Stomach (tissue), 9 donors: ENCODE measurements around the gene IMPDH1. TPM values are rescaled to one million over a fixed set of nuclear protein-coding genes. Genes with fewer than 3 reads are reported as not detected.
A peak's percentile ranks its signal among the peaks of the same experiment; 100 is the strongest.

ENCODE experiments used
- DNase-seq, 2 donors: peaks; one replicate each; pipeline versions ENCODE4 v3.0.0 to v3.0.0-alpha.2; 2013 to 2019
- H3K27ac ChIP-seq, 5 donors: fragments of 200-600 bp in 4 of 5; sonication (generic) in 4 of 5; one replicate each; pipeline ENCODE4 v1.5.1; 2013 to 2019; ENCODE audit warnings: mild to moderate bottlenecking in 1 of 5, moderate library complexity in 1 of 5
- H3K27me3 ChIP-seq, 3 donors: fragments of 200-600 bp; sonication (generic); one replicate each; pipeline ENCODE4 v1.5.1; 2017 to 2019; ENCODE audit warnings: mixed run types in 1 of 3
- H3K36me3 ChIP-seq, 4 donors: fragments of 200-600 bp; sonication (generic); 1 replicate in 3 of 4; 2 replicates in 1 of 4; pipeline ENCODE4 v1.5.1; 2016 to 2019
- H3K4me1 ChIP-seq, 4 donors: fragments of 200-600 bp; sonication (generic); one replicate each; pipeline ENCODE4 v1.5.1; 2016 to 2019
- H3K4me3 ChIP-seq, 4 donors: fragments of 200-600 bp; sonication (generic) in 3 of 4; one replicate each; pipeline ENCODE4 v1.5.1; 2016 to 2019; ENCODE audit warnings: mild to moderate bottlenecking in 1 of 4
- H3K9me3 ChIP-seq, 4 donors: fragments of 200-600 bp; sonication (generic); one replicate each; pipeline ENCODE4 v1.5.1; 2016 to 2019
- EP300 ChIP-seq: sonication (generic); formaldehyde crosslinking; IDR thresholded peaks from one replicate; pipeline ENCODE4 v1.6.1; 2017; ENCODE audit warnings: antibody characterized with exemption
- POLR2A ChIP-seq, 4 donors: fragments of 450-650 bp; IDR thresholded peaks; one replicate each; pipeline ENCODE4 v1.6.1; 2016; ENCODE audit warnings: antibody characterized with exemption in 4 of 4, control low read depth in 2 of 4, mild to moderate bottlenecking in 1 of 4, moderate library complexity in 1 of 4
- POLR2AphosphoS5 ChIP-seq, 3 donors: sonication (generic); formaldehyde crosslinking; IDR thresholded peaks; one replicate each; pipeline ENCODE4 v1.6.1; 2016; ENCODE audit warnings: antibody characterized with exemption in 3 of 3
- WGBS, 5 donors: extraction: QIAGEN DNeasy Blood & Tissue Kit in 3 of 5; methylation state at CpG; one replicate each; pipeline versions ENCODE4 v1.1.5 to v1.1.7; 2013 to 2018; 5-methylcytosine and 5-hydroxymethylcytosine counted together
- intact Hi-C: fragments of 100-400 bp; cut with DNase I; formaldehyde crosslinking; loops from one replicate; pipeline ENCODE4 v1.15.1; 2023; ENCODE audit warnings: low total_unique reads
- polyA plus RNA-seq, 3 donors: library from polyadenylated mRNA; stranded (reverse); fragments of 200-250 nt; gene quantifications; one replicate each; pipeline ENCODE4 v1.2.3, GENCODE V29; 2013
- total RNA-seq, 5 donors: library from RNA; depleted of rRNA; stranded (reverse); fragments of >200 nt; gene quantifications; one replicate each; pipeline versions ENCODE4 v1.1.0 to v1.2.3, GENCODE V29; 2014 to 2016
- TF ChIP-seq, protein P1 (sequence below), 7 experiments: fragments of 450-650 bp in 4 of 7; fragments of 200-600 bp in 3 of 7; sonication (generic) in 3 of 7; IDR thresholded peaks; one replicate each; pipeline ENCODE4 v1.5.1; 2016 to 2019; ENCODE audit warnings: antibody characterized with exemption in 7 of 7, control low read depth in 2 of 7, mild to moderate bottlenecking in 1 of 7
- donor health status: healthy with polysubstance abuse.
- donor health status: Bipolar disorder and iron deficiency.
- donor health status: healthy.

IMPDH1 gene
- total and polyA plus RNA-seq, 8 donors, result 32.7 to 188 (median 69.0) TPM

DNA sequence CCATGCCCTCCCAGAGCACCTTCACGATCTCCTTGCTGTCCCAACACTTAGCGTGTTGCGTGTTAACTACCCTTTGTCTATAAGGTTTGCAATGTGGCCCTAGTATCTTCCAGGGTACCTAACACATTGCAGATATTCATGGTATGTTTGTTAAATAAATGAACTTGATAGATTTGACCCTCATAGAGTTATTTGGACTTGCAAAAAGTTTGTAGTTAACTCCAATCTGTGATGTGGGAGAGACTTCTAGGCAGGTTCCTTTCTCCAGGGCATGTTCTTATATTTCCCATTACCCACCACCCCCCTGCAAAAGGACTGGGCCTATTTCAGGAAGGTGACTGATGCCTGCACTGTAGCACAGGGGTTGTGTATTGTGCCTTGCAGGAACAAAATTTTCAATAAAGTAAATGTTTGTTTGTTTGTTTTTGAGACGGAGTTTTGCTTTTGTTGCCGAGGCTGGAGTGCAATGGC, 46.5 kb upstream of the IMPDH1 start:
- DNase-seq, result no peak
- peaks cover 46 to 75% (median 65%) of the 10 kb centered on the region in 4 donors for H3K4me1 ChIP-seq
- peak overlapping the region; percentile 70 to 84 (median 77) for H3K4me3 ChIP-seq
- WGBS, 5 donors, result 2 to 6% (median 5%) methylated on average over 5 of the region's 5 CpGs
- H3K9me3 ChIP-seq, result no peaks in the 10 kb centered on the region
- H3K27ac ChIP-seq, result peak overlapping the region; percentile 90 to 96 (median 95)
- TF ChIP-seq EP300 (no peak), POLR2A (IDR thresholded peaks at IDR 0.05) (no peak), POLR2AphosphoS5 (IDR thresholded peaks at IDR 0.05) (no peak)
- TF ChIP-seq, protein P1, sequence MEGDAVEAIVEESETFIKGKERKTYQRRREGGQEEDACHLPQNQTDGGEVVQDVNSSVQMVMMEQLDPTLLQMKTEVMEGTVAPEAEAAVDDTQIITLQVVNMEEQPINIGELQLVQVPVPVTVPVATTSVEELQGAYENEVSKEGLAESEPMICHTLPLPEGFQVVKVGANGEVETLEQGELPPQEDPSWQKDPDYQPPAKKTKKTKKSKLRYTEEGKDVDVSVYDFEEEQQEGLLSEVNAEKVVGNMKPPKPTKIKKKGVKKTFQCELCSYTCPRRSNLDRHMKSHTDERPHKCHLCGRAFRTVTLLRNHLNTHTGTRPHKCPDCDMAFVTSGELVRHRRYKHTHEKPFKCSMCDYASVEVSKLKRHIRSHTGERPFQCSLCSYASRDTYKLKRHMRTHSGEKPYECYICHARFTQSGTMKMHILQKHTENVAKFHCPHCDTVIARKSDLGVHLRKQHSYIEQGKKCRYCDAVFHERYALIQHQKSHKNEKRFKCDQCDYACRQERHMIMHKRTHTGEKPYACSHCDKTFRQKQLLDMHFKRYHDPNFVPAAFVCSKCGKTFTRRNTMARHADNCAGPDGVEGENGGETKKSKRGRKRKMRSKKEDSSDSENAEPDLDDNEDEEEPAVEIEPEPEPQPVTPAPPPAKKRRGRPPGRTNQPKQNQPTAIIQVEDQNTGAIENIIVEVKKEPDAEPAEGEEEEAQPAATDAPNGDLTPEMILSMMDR (IDR thresholded peaks at IDR 0.05), result no peak
- H3K36me3 ChIP-seq, result peaks cover 0 to 12% (median 8%) of the 10 kb centered on the region in 4 donors
- intact Hi-C loops, result loop anchor here (5.0 kb wide), 1 partner anchor 34 kb away; no protein-coding TSS in a partner anchor
- no peaks in the 10 kb centered on the region for H3K27me3 ChIP-seq

DNA sequence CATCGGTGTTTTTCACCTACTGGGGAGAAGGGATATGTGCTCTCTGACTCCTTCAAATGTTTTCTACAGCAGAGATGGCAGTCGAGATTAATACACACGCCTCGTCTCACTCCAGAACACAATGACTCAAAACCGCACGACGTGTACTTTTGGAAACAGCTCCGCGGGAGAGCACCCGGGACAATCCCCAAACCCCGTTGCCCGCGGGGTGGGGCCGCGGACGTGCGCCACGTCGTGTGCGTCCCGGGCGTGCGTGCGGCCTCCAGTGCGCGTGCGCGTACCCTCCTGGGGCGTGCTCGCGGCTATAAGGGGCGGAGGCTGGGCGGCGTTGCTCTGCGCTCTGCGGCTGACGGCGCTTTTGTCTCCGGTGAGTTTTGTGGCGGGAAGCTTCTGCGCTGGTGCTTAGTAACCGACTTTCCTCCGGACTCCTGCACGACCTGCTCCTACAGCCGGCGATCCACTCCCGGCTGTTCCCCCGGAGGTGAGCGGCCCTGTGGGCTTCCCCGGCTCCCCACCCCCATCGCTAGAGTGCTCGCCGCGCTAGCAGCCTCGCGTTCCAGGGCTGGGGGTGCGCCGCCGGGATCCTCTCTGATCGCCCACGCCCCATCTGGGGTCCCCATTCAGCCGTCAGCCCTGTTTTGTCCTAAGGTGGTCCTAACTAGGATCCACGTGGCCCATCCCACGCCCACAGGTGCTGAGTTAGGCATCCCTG, 45.9 kb upstream of the IMPDH1 start, which contains the start of gene HILPDA:
Gene HILPDA (plus strand): TSS at position 336 of the 712 bp plus-strand sequence. CDS start 1,391 bp downstream, outside the sequence.
- intact Hi-C loops, result loop anchor here (5.0 kb wide), 1 partner anchor 33 kb away; no protein-coding TSS in a partner anchor
- peak; percentile 96 to 97 for DNase-seq
- TF ChIP-seq EP300 (no peak), POLR2AphosphoS5 (IDR thresholded peaks at IDR 0.05) (peak; percentile 90 to 97 (median 93)), POLR2A (IDR thresholded peaks at IDR 0.05) (peak in 2 of 4 donors; percentile 2 to 33)
- TF ChIP-seq, protein P1 (IDR thresholded peaks at IDR 0.05), result no peak
- Histone ChIP-seq H3K9me3 (no peaks in the 10 kb centered on the region), H3K4me1 (peaks cover 46 to 69% (median 64%) of the 10 kb centered on the region in 4 donors), H3K4me3 (peak within 1 kb of the TSS; percentile 70 to 84 (median 77)), H3K27ac (peak within 1 kb of the TSS; percentile 90 to 96 (median 95)), H3K36me3 (peaks cover 0 to 12% (median 8%) of the 10 kb centered on the region in 4 donors), H3K27me3 (no peaks in the 10 kb centered on the region)
- 0 to 1% (median 0%) methylated on average over 31 to 64 of the region's 64 CpGs for WGBS, 5 donors

DNA sequence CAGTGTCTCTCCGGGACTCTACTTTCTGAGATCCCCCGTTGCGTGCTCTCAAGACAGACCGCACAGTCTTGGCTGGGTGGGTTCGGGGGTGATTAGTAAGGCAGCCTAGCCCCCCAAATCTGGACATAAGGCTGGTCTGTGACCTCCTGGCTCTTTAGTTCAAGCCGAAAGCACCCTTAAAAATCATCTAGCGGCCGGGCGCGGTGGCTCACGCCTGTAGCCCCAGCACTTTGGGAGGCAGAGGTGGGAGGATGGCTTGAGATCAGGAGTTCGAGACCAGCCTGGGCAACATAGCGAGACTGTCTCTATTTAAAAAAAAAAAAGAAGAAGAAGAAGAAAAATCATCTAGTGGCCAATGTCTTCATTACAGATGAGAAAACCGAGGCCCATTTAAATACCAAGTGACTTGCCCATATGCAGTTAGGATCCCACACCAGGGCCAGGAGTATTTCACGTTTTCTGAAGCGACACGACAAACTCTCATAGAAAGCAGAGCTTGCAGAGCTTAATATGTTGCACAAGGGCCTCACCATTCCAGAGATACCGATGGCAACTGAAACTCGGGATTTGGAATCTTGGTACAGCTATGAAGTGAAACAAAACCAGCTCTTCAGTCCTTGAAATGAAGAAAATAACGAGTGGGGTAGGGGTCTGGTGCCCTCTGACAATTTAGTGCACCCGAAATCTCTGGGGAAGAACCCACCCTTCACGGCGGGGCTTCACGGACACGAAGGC, 45.2 kb upstream of the IMPDH1 start:
- intact Hi-C loops, result loop anchor here (5.0 kb wide), 1 partner anchor 33 kb away; no protein-coding TSS in a partner anchor
- TF ChIP-seq, protein P1 (IDR thresholded peaks at IDR 0.05), result no peak
- no peak for TF ChIP-seq EP300
- H3K4me3 ChIP-seq, result peak overlapping the region; percentile 70 to 84 (median 77)
- H3K27me3 ChIP-seq, result no peaks in the 10 kb centered on the region
- peaks cover 46 to 69% (median 64%) of the 10 kb centered on the region in 4 donors for H3K4me1 ChIP-seq
- H3K36me3 ChIP-seq, result peaks cover 0 to 12% (median 8%) of the 10 kb centered on the region in 4 donors
- 48 to 53% (median 49%) methylated on average over 22 to 25 of the region's 25 CpGs for WGBS, 5 donors
- peak overlapping the region; percentile 90 to 96 (median 95) for H3K27ac ChIP-seq
- peak in 1 of 2 donors; percentile 49 for DNase-seq
- H3K9me3 ChIP-seq, result no peaks in the 10 kb centered on the region
